ENCODE results near the gene LILRB3. TPM values are rescaled to one million over a fixed set of nuclear protein-coding genes. Genes with fewer than 3 reads are reported as not detected.
"Not testable (repeated sequence)": the region's sequence is repeated elsewhere in the genome, so short reads cannot be mapped to it uniquely, and the experiment has no call there.

The LILRB3 gene
- total RNA-seq, 2 donors from 2014 or later = 0.31 to 1.2 TPM

DNA sequence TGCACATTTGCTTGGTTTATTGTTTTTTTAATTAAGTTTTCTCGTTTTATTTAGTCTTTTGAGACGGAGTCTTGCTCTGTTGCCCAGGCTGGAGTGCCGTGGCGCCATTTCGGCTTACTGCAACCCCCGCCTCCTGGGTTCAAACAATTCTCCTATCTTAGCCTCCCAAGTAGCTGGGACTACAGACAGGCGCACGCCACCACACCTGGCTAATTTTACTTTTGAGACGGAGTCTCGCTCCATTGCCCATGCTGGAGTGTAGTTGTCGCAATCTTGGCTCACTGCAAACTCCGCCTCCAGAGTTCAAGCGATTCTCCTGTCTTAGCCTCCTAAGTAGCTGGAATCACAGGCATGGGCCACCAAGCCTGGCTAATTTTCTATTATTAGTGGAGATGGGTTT lies 20.8 kb downstream of the LILRB3 start:
- peak overlapping the region; percentile 97 for H3K27ac Mint-ChIP-seq
- peaks cover 73% of the 10 kb centered on the region for H3K4me1 Mint-ChIP-seq (ENCODE audit: low read depth)

GRCh38 chr19:54201172-54201701 lies 21.6 kb downstream of the LILRB3 start:
- Mint-ChIP-seq H3K27ac (peak overlapping the region; percentile 97), H3K4me3 (peak overlapping the region; percentile 93 to 94), H3K36me3 (ENCODE audit: insufficient read depth in 2 of 2) (peaks cover 26 to 42% of the 10 kb centered on the region in 2 donors), H3K27me3 (ENCODE audit: low read depth) (no peaks in the 10 kb centered on the region), H3K9me3 (no peaks in the 10 kb centered on the region), H3K4me1 (ENCODE audit: low read depth) (peaks cover 65% of the 10 kb centered on the region)
- ATAC-seq (replicated peaks in 1 of 2) (no peak), DNase-seq (no peak)

More for the DNA sequence above, 20.8 kb downstream of the LILRB3 start:
- Mint-ChIP-seq H3K27me3 (ENCODE audit: low read depth) (no peaks in the 10 kb centered on the region), H3K9me3 (no peaks in the 10 kb centered on the region), H3K36me3 (ENCODE audit: insufficient read depth in 2 of 2) (peaks cover 27 to 49% of the 10 kb centered on the region in 2 donors), H3K4me3 (peak overlapping the region; percentile 93 to 94)
- DNase-seq = no peak
- no peak for ATAC-seq (replicated peaks in 1 of 2)

- peak overlapping the region; percentile 56 for H3K27ac Mint-ChIP-seq
- no peaks in the 10 kb centered on the region for H3K27me3 Mint-ChIP-seq (ENCODE audit: low read depth)
- H3K36me3 Mint-ChIP-seq (ENCODE audit: insufficient read depth in 2 of 2) = peaks cover 22 to 34% of the 10 kb centered on the region in 2 donors
- H3K4me1 Mint-ChIP-seq (ENCODE audit: low read depth) = peaks cover 47% of the 10 kb centered on the region
- no peak for DNase-seq
- H3K4me3 Mint-ChIP-seq = peak overlapping the region; percentile 59 to 93
- no peaks in the 10 kb centered on the region for H3K9me3 Mint-ChIP-seq
- no peak for ATAC-seq (replicated peaks in 1 of 2)
These were observed 23.4 kb downstream of the LILRB3 start for GRCh38 chr19:54199401-54199800.

GRCh38 chr19:54197121-54197520 lies 25.7 kb downstream of the LILRB3 start:
- H3K27ac Mint-ChIP-seq = peak overlapping the region; percentile 33
- ATAC-seq (replicated peaks in 1 of 2) (no peak), DNase-seq (no peak)
- H3K4me3 Mint-ChIP-seq = no peak overlapping the region
- H3K4me1 Mint-ChIP-seq (ENCODE audit: low read depth) = peaks cover 36% of the 10 kb centered on the region
- no peaks in the 10 kb centered on the region for H3K9me3 Mint-ChIP-seq
- no peaks in the 10 kb centered on the region for H3K27me3 Mint-ChIP-seq (ENCODE audit: low read depth)
- H3K36me3 Mint-ChIP-seq (ENCODE audit: insufficient read depth in 2 of 2) = peaks cover 10 to 26% of the 10 kb centered on the region in 2 donors

- Mint-ChIP-seq H3K9me3 (no peaks in the 10 kb centered on the region), H3K36me3 (ENCODE audit: insufficient read depth in 2 of 2) (peaks cover 6 to 20% of the 10 kb centered on the region in 2 donors), H3K4me3 (no peak overlapping the region), H3K4me1 (ENCODE audit: low read depth) (peaks cover 36% of the 10 kb centered on the region), H3K27ac (no peak overlapping the region), H3K27me3 (ENCODE audit: low read depth) (no peaks in the 10 kb centered on the region)
- DNase-seq (no peak), ATAC-seq (replicated peaks in 1 of 2) (no peak)
These were observed 26.3 kb downstream of the LILRB3 start for GRCh38 chr19:54196536-54196935.

DNA sequence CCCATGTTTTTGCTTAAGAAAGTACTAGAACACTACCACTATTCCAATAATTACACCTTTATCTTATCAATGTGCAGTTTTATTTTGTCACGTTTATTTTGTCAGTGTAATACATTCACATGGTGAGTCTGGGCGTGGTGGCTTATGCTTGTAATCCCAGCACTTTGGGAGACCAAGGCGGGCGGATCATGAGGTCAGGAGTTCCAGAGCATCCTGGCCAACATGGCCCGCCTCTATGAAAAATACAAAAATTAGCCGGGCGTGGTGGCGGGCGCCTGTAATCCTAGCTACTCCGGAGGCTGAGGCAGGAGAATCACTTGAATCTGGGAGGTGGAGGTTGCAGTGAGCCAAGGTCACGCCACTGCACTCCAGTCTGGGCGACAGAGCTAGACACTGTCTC lies 28.3 kb downstream of the LILRB3 start:
- not testable (repeated sequence) for ATAC-seq (replicated peaks in 1 of 2); H3K4me3 Mint-ChIP-seq; DNase-seq; H3K27me3 Mint-ChIP-seq (ENCODE audit: low read depth); H3K9me3 Mint-ChIP-seq; H3K27ac Mint-ChIP-seq
- Mint-ChIP-seq H3K4me1 (ENCODE audit: low read depth) (peaks cover 25% of the 10 kb centered on the region), H3K36me3 (ENCODE audit: insufficient read depth in 2 of 2) (peaks cover 2 to 10% of the 10 kb centered on the region in 2 donors)

DNA sequence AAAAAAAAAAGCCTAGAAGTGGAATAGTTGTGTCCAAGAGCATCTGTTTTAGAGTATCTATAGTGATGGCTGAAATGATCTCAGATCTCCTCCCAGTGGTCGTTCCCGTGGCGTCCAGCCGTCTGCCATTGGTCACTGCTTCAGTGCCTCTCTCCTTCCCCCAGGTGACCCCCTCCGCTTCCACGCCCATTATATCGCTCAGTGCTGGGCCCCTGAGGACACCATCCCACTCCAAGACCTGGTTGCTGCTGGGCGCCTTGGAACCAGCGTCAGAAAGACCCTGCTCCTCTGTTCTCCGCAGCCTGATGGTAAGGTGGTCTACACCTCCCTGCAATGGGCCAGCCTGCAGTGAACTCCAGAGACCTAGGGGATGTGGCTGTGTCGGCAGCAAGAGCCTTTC lies 29.8 kb downstream of the LILRB3 start:
- H3K27me3 Mint-ChIP-seq (ENCODE audit: low read depth) = no peaks in the 10 kb centered on the region
- DNase-seq (no peak), ATAC-seq (replicated peaks in 1 of 2) (no peak)
- H3K9me3 Mint-ChIP-seq = no peaks in the 10 kb centered on the region
- no peak overlapping the region for H3K27ac Mint-ChIP-seq
- H3K4me3 Mint-ChIP-seq = peak overlapping the region; percentile 22 to 39
- peaks cover 27% of the 10 kb centered on the region for H3K4me1 Mint-ChIP-seq (ENCODE audit: low read depth)
- H3K36me3 Mint-ChIP-seq (ENCODE audit: insufficient read depth in 2 of 2) = peaks cover 2 to 10% of the 10 kb centered on the region in 2 donors

- Mint-ChIP-seq H3K36me3 (ENCODE audit: insufficient read depth in 2 of 2) (peaks cover 2 to 12% of the 10 kb centered on the region in 2 donors), H3K4me3 (peak overlapping the region; percentile 85 to 96), H3K9me3 (no peaks in the 10 kb centered on the region), H3K4me1 (ENCODE audit: low read depth) (peaks cover 37% of the 10 kb centered on the region), H3K27ac (peak overlapping the region; percentile 83), H3K27me3 (ENCODE audit: low read depth) (no peaks in the 10 kb centered on the region)
- DNase-seq (no peak), ATAC-seq (replicated peaks in 1 of 2) (no peak)
These were observed 30.9 kb downstream of the LILRB3 start for GRCh38 chr19:54191811-54192453.

DNA sequence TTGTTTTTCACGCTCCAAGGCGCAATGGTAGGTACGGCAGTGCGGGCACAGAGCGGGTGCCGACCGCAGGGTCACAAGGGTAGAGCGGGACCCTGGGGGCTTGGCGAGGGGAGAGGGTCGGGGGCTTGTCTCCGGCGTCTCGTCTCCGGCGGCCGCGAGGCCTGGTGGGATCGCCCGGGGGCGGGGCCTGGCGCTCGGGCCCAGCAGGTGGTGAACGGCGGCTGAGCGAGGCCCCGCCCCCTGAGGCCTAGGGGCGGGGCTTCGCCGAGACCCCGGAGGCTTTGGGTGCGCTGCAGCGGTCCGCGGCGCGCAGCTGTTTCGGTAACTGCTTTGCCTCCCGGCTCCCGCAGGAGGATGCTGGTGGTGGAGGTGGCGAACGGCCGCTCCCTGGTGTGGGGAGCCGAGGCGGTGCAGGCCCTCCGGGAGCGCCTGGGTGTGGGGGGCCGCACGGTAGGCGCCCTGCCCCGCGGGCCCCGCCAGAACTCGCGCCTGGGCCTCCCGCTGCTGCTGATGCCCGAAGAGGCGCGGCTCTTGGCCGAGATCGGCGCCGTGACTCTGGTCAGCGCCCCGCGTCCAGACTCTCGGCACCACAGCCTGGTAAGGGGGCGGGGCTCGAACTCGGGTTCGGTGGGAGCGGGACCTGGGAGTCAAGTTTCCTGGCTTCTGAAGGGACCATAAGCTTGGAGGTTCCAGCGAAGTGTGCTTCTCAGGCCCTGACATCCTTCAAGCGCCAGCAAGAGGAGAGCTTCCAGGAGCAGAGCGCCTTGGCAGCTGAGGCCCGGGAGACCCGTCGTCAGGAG lies 31.6 kb downstream of the LILRB3 start, which contains the start of gene TSEN34:
TSEN34 (plus strand) TSS at position 298 of the 800 bp plus-strand sequence; CDS start at position 355, 57 bp downstream.
- ATAC-seq (replicated peaks in 1 of 2) = peak; percentile 35 to 38
- H3K27me3 Mint-ChIP-seq (ENCODE audit: low read depth) = no peaks in the 10 kb centered on the region

DNA sequence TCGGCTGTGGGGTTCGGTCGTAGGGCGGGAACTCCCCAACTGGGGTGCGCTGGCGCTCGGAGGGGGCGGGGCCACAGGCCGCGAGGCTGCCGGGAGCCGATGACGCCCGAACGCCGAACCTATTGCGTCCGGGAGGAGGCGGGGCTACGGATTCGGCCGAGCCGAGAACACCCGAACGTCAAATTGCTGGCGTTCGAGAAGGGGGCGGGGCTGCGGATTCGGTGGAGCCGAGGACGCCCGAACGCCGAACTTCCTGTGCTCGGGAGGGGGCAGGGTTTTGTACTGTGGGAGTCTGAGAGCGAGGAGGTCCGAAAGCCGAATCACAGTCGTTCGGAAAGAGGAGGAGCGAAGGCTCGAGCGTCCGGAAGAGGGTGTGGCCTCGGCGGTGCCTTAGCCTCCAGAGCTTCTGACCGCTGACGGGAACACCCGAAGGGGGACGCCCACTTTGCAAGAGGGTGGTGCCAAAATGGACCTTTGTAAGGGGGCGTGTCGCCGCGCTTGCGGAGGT lies 32.2 kb downstream of the LILRB3 start:
- DNase-seq (peak; percentile 100), ATAC-seq (replicated peaks in 1 of 2) (peak; percentile 69 to 71)
- peaks cover 45% of the 10 kb centered on the region for H3K4me1 Mint-ChIP-seq (ENCODE audit: low read depth)
- no peaks in the 10 kb centered on the region for H3K9me3 Mint-ChIP-seq
- no peaks in the 10 kb centered on the region for H3K27me3 Mint-ChIP-seq (ENCODE audit: low read depth)
- H3K36me3 Mint-ChIP-seq (ENCODE audit: insufficient read depth in 2 of 2) = peaks cover 3 to 13% of the 10 kb centered on the region in 2 donors
- peak overlapping the region; percentile 85 to 96 for H3K4me3 Mint-ChIP-seq
- peak overlapping the region; percentile 92 for H3K27ac Mint-ChIP-seq

More for the DNA sequence above, 31.6 kb downstream of the LILRB3 start, which contains the start of gene TSEN34:
- Mint-ChIP-seq H3K9me3 (no peaks in the 10 kb centered on the region), H3K27ac (peak within 1 kb of the TSS; percentile 92), H3K36me3 (ENCODE audit: insufficient read depth in 2 of 2) (peaks cover 3 to 13% of the 10 kb centered on the region in 2 donors), H3K4me1 (ENCODE audit: low read depth) (peaks cover 45% of the 10 kb centered on the region), H3K4me3 (peak within 1 kb of the TSS; percentile 85 to 96)
- DNase-seq = peak; percentile 91 to 93

GRCh38 chr19:54189735-54190502 lies 32.9 kb downstream of the LILRB3 start:
- H3K4me1 Mint-ChIP-seq (ENCODE audit: low read depth) = peaks cover 49% of the 10 kb centered on the region
- peak overlapping the region; percentile 85 to 96 for H3K4me3 Mint-ChIP-seq
- H3K36me3 Mint-ChIP-seq (ENCODE audit: insufficient read depth in 2 of 2) = peaks cover 2 to 11% of the 10 kb centered on the region in 2 donors
- H3K27ac Mint-ChIP-seq = peak overlapping the region; percentile 92
- peak; percentile 100 for DNase-seq
- no peaks in the 10 kb centered on the region for H3K9me3 Mint-ChIP-seq
- ATAC-seq (replicated peaks in 1 of 2) = peak; percentile 64 to 67
- H3K27me3 Mint-ChIP-seq (ENCODE audit: low read depth) = no peaks in the 10 kb centered on the region

DNA sequence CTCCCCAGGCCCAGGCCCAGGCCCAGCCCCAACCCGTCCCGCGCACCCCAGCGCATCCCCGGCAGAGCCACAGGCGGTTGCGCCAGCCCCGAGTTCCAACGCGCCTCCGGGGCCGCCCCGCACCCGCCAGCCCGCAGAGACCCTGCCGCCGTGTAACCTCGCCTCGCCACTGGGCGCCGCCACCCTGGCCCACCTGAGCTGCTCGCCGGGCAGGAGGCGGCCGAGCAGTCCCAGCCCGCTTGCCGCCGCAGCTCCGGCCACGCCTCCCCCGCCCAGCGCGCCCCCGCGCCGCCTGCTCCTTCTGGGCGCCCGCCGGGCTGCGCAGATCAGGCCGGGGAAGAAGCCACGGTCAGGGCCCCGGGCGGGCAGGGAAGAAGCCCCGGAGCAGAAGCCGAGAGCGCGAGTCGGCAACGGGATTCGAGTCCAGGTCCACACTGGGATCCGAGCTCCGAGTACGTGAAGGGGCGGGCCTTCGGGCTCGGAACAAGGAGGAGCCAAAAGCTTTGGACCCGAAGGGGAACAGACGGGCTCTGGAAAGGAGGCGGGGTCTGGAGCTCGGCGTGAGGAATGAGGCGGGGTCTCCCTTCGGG lies 33.6 kb downstream of the LILRB3 start, which contains the start of gene MBOAT7:
MBOAT7 (minus strand) TSS at position 436 of the 590 bp plus-strand sequence. CDS start 1,072 bp downstream, outside the sequence.
- H3K27me3 Mint-ChIP-seq (ENCODE audit: low read depth) = no peaks in the 10 kb centered on the region
- H3K9me3 Mint-ChIP-seq = no peaks in the 10 kb centered on the region
- DNase-seq (peak in 1 of 2 donors; percentile 81), ATAC-seq (replicated peaks in 1 of 2) (peak; percentile 44 to 46)
- H3K4me1 Mint-ChIP-seq (ENCODE audit: low read depth) = peaks cover 49% of the 10 kb centered on the region
- peak within 1 kb of the TSS; percentile 96 for H3K27ac Mint-ChIP-seq
- H3K4me3 Mint-ChIP-seq = peak within 1 kb of the TSS; percentile 85 to 96
- H3K36me3 Mint-ChIP-seq (ENCODE audit: insufficient read depth in 2 of 2) = peaks cover 2 to 11% of the 10 kb centered on the region in 2 donors

All from activated T-cell treated with anti-CD3 and anti-CD28 coated beads, Interleukin-2, amount 50 U/mL, for 72 hours (primary cell).